A549 (cell line): ENCODE measurements around the gene TTC7B. TPM values are rescaled to one million over a fixed set of nuclear protein-coding genes. Genes with fewer than 3 reads are reported as not detected.
"Not testable (repeated sequence)": the region's sequence is repeated elsewhere in the genome, so short reads cannot be mapped to it uniquely, and the experiment has no call there.

Experiments
- ATAC-seq, 2 experiments: fragments of 200-7000 bp in 1 of 2; fragments of >200 bp in 1 of 2; cut with Nextera tagmentation in 1 of 2; cut with Tn5 transposase in 1 of 2; 3 replicates each; pipeline versions ENCODE4 v1.8.0 to v1.9.1; 2018 to 2020; ENCODE audit warnings: mild to moderate bottlenecking in 1 of 2, moderate library complexity in 1 of 2
- CTCF ChIA-PET: fragments of 300-600 bp; sonication (Branson Sonifier 250); formaldehyde crosslinking; extraction: SDS; loops from one replicate; lab custom pipeline; 2021; ENCODE audit warnings: antibody characterized with exemption, inconsistent platforms; lab: Yijun Ruan, JAX
- POLR2A ChIA-PET: fragments of 350-600 bp; formaldehyde crosslinking; extraction: SDS; loops from one replicate; lab custom pipeline; 2021; ENCODE audit warnings: antibody characterized with exemption, inconsistent platforms; lab: Yijun Ruan, JAX
- DNase-seq, 2 experiments: peaks; one replicate each; pipeline versions ENCODE4 v3.0.0 to v3.0.0-alpha.2; 2011 to 2016; ENCODE audit warnings: low read depth in 1 of 2, low spot score in 1 of 2
- FAIRE-seq: peaks from 2 replicates; lab custom pipeline; 2011; peaks lifted over from hg19 to GRCh38; lab: Jason Lieb, UNC
- H3K27ac ChIP-seq, 2 experiments: fragments of >200 bp; sonication (Bioruptor Twin); formaldehyde crosslinking; 3 replicates each; pipeline ENCODE4 v1.5.1; 2016 to 2017
- H3K4me1 ChIP-seq: fragments of >200 bp; sonication (Bioruptor Twin); formaldehyde crosslinking; 3 replicates; pipeline ENCODE4 v1.6.1; 2016
- H3K4me2 ChIP-seq: fragments of >200 bp; sonication (Bioruptor Twin); formaldehyde crosslinking; 3 replicates; pipeline ENCODE4 v1.6.1; 2016
- H3K4me3 ChIP-seq: fragments of >200 bp; sonication (Bioruptor Twin); formaldehyde crosslinking; 3 replicates; pipeline ENCODE4 v1.5.1; 2016
- H3K9me3 ChIP-seq: fragments of >200 bp; sonication (Bioruptor Twin); formaldehyde crosslinking; 3 replicates; pipeline ENCODE4 v1.6.1; 2016
- BCL3 ChIP-seq: fragments of >200 bp; sonication (Bioruptor Twin); formaldehyde crosslinking; IDR thresholded peaks from 3 replicates; pipeline ENCODE4 v1.6.1; 2016
- CBX2 ChIP-seq: fragments of 200-600 bp; sonication (generic); IDR thresholded peaks from 2 replicates; pipeline ENCODE4 v1.6.1; 2016; ENCODE audit warnings: low read depth, mild to moderate bottlenecking, borderline replicate concordance
- CBX8 ChIP-seq: fragments of 200-600 bp; sonication (generic); IDR thresholded peaks from 2 replicates; pipeline ENCODE4 v1.6.1; 2016
- CEBPB ChIP-seq, 2 experiments: fragments of >200 bp in 1 of 2; sonication (Bioruptor Twin) in 1 of 2; formaldehyde crosslinking in 1 of 2; IDR thresholded peaks; 2 replicates each; pipeline ENCODE4 v1.6.1; 2012 to 2016
- ESRRA ChIP-seq: fragments of 150-350 bp; IDR thresholded peaks from 2 replicates; pipeline ENCODE4 v1.6.1; 2014; ENCODE audit warnings: mild to moderate bottlenecking, low read length, borderline replicate concordance
- HOXA7 ChIP-seq: fragments of 250-450 bp; sonication (Bioruptor Pico); IDR thresholded peaks from 2 replicates; pipeline ENCODE4 v1.5.0; 2020; ENCODE audit warnings: mild to moderate bottlenecking, moderate library complexity
- HOXB13 ChIP-seq: fragments of 250-450 bp; sonication (Bioruptor Pico); IDR thresholded peaks from 2 replicates; pipeline ENCODE4 v1.5.0; 2020; ENCODE audit warnings: low read depth, mild to moderate bottlenecking, moderate library complexity
- HOXB5 ChIP-seq: fragments of 250-450 bp; sonication (Bioruptor Pico); IDR thresholded peaks from 2 replicates; pipeline ENCODE4 v1.5.0; 2020; ENCODE audit warnings: mild to moderate bottlenecking, moderate library complexity
- PBX3 ChIP-seq: IDR thresholded peaks from 2 replicates; pipeline ENCODE4 v1.6.1; 2012
- POLR2AphosphoS2 ChIP-seq: conservative IDR thresholded peaks from 2 replicates; pipeline ENCODE4 v1.6.1; 2012; ENCODE audit warnings: low read length, improper control_type of control experiment, inconsistent platforms
- RNF2 ChIP-seq: fragments of 200-600 bp; sonication (generic); IDR thresholded peaks from 2 replicates; pipeline ENCODE4 v1.6.1; 2016; ENCODE audit warnings: low read depth, mild to moderate bottlenecking, antibody characterized with exemption, moderate library complexity, borderline replicate concordance
- ZC3H11A ChIP-seq: fragments of 450-650 bp; IDR thresholded peaks from 2 replicates; pipeline ENCODE4 v1.6.1; 2014; ENCODE audit warnings: antibody characterized with exemption, mild to moderate bottlenecking
- WGBS: methylation state at CpG from one replicate; pipeline ENCODE4 v1.1.6; 2017; ENCODE audit errors: missing lambda C conversion rate; 5-methylcytosine and 5-hydroxymethylcytosine counted together
- polyA plus RNA-seq, 4 experiments: library from polyadenylated mRNA; depleted of rRNA in 3 of 4; stranded (reverse); fragments of >200 nt; fragmentation: RNase III in 1 of 4; extraction: RNeasy Plus Mini Kit Qiagen cat#74134 plus additional on column Dnase treatment in 1 of 4; gene quantifications; 2 replicates in 3 of 4; 3 replicates in 1 of 4; pipeline ENCODE4 v1.2.3, GENCODE V29; 2011 to 2017

TTC7B gene
- polyA plus RNA-seq, 2 of the 4 experiments (the other 2 are of a cell fraction), result 16.6 to 28.0 TPM

GRCh38 chr14:90839889-90840266 lies 23.6 kb upstream of the TTC7B start:
- 54% methylated on average over 3 of the region's 3 CpGs for WGBS
- Histone ChIP-seq H3K9me3 (no peaks in the 10 kb centered on the region; the same call in 2 of the 3 replicates), H3K4me1 (no peaks in the 10 kb centered on the region), H3K27ac (no peak overlapping the region), H3K4me2 (no peak overlapping the region), H3K4me3 (no peak overlapping the region)
- FAIRE-seq, result no peak
- ChIA-PET CTCF (no interaction called here), POLR2A (no interaction called here)
- ATAC-seq, result no peak
- TF ChIP-seq RNF2 (no peak), ZC3H11A (no peak), HOXA7 (CRISPR knock-in tag) (no peak)
- DNase-seq, result no peak

- no peaks in the 10 kb centered on the region for H3K4me1 ChIP-seq
- CTCF ChIA-PET, result no interaction called here
- peak in 1 of 2 experiments; percentile 40; a peak in 2 of 6 replicates for ATAC-seq
- TF ChIP-seq BCL3, result no peak
- no peak for TF ChIP-seq HOXB5 (CRISPR knock-in tag)
- TF ChIP-seq CBX8, result no peak
- TF ChIP-seq ESRRA, result no peak
- TF ChIP-seq CEBPB (IDR thresholded peaks at IDR 0.05), result no peak
- TF ChIP-seq, all 56 proteins: peak for 0
- POLR2A ChIA-PET, result no interaction called here
- FAIRE-seq (no peak), DNase-seq (no peak)
- Histone ChIP-seq H3K4me2 (no peak overlapping the region), H3K9me3 (no peaks in the 10 kb centered on the region; the same call in 2 of the 3 replicates), H3K27ac (no peak overlapping the region), H3K4me3 (no peak overlapping the region)
- 64% methylated on average over 10 of the region's 10 CpGs for WGBS
These were observed 23.0 kb upstream of the TTC7B start for GRCh38 chr14:90839024-90839888.

GRCh38 chr14:90838531-90838930 lies 22.3 kb upstream of the TTC7B start:
- CTCF ChIA-PET, result interaction anchor here (0.6 kb wide), 1 partner anchor 509 kb away, joined by 3 read pairs; no protein-coding TSS in a partner anchor
- H3K4me2 ChIP-seq, H3K4me3 ChIP-seq, POLR2A ChIA-PET, H3K4me1 ChIP-seq, DNase-seq, H3K27ac ChIP-seq, H3K9me3 ChIP-seq, ATAC-seq, FAIRE-seq: not testable (repeated sequence)
- WGBS, result 81% methylated on average over 8 of the region's 8 CpGs

- no peaks in the 10 kb centered on the region for H3K4me1 ChIP-seq
- no peak overlapping the region for H3K4me2 ChIP-seq
- FAIRE-seq, result no peak
- no peak overlapping the region for H3K27ac ChIP-seq
- WGBS, result 72% methylated on average over 9 of the region's 9 CpGs
- POLR2A ChIA-PET, result no interaction called here
- TF ChIP-seq HOXB13 (CRISPR knock-in tag) (no peak), CBX2 (no peak)
- TF ChIP-seq, all 56 proteins: peak for 0
- Histone ChIP-seq H3K4me3 (no peak overlapping the region), H3K9me3 (no peaks in the 10 kb centered on the region; the same call in 2 of the 3 replicates)
- ATAC-seq, result no peak
- no peak for DNase-seq
- CTCF ChIA-PET, result interaction anchor here (1.7 kb wide), 1 partner anchor 20 kb away, joined by 7 read pairs; the partner anchor contains the start of gene TTC7B
These were observed 21.1 kb upstream of the TTC7B start for GRCh38 chr14:90837355-90837754.

GRCh38 chr14:90836692-90837063 lies 20.4 kb upstream of the TTC7B start:
- ATAC-seq, result no peak
- ChIA-PET CTCF (interaction anchor here (1.7 kb wide), 1 partner anchor 20 kb away, joined by 7 read pairs; the partner anchor contains the start of gene TTC7B), POLR2A (no interaction called here)
- H3K9me3 ChIP-seq, result no peaks in the 10 kb centered on the region; the same call in 2 of the 3 replicates
- WGBS, result 73% methylated on average over 7 of the region's 7 CpGs
- no peak overlapping the region for H3K4me2 ChIP-seq
- H3K4me3 ChIP-seq, result no peak overlapping the region
- no peaks in the 10 kb centered on the region for H3K4me1 ChIP-seq
- no peak for TF ChIP-seq PBX3
- no peak for TF ChIP-seq POLR2AphosphoS2
- TF ChIP-seq, all 56 proteins: peak for 0
- DNase-seq, result no peak
- FAIRE-seq, result no peak
- no peak overlapping the region for H3K27ac ChIP-seq
